ENCODE data around the gene ANO1.
A peak's percentile ranks its signal among the peaks of the same experiment; 100 is the strongest.
"Not testable (repeated sequence)": the region's sequence is repeated elsewhere in the genome, so short reads cannot be mapped to it uniquely, and the experiment has no call there.

Gene ANO1

GRCh38 chr11:70200212-70200844 lies 122.2 kb downstream of the ANO1 start:
- no peak for DNase-seq

DNA sequence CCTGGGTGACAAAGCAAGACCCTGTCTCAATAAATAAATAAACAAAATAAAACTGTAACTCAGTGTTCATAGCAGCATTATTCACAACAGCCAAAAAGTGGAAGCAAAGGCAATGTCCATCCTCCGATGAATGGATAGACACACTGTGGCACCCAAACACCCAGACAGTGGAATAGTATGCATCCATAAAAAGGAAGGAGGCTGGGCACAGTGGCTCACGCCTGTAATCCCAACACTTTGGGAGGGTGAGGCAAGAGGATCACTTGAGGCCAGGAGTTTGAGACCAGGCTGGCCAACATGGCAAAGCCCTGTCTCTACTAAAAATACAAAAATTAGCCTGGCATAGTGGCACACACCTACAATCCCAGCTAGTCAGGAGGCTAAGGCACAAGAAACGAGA lies 122.9 kb downstream of the ANO1 start:
- DNase-seq = not testable (repeated sequence)

GRCh38 chr11:70201882-70202861 lies 124.1 kb downstream of the ANO1 start:
- no peak for DNase-seq

- DNase-seq = peak; percentile 94
Measured at GRCh38 chr11:70202920-70203750, 125.0 kb downstream of the ANO1 start, which contains the start of gene FADD. Gene FADD, plus strand, starts transcription at chr11:70203296. Its CDS starts 164 bp downstream, at chr11:70203460.

DNA sequence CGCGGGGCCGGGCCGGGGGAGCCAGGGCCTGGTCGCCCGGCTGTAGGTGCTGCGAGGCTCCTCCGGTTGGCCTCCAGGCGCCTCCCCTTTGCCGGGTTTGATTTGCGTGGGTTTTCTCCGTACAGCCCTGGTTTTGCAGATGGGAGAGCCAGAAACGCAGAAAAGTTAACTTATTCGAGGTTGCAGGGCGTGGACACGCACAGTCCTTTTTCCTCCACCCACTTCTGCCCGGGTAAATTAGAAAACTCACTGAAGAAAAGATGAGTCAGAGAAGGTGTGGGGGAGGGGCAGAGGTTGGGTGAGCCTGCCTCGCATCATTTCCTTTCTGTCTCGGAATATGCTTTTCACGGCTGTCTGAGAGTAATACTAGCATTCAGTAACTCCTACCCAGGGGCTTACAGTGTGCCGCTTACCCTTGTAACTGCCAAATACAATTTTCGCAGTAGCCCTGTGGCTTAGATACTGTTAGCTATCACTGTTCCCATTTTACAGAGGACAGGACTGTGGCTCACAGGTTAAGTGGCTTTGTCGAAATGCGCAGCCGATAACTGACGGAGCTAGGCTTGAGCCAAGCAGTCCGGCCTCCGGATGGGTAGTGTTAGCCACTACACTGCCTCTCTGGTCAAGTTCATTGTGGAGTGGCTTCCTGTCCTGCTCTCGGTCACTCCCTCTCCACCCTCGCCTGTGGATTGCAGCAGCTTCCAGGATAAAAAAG lies 125.8 kb downstream of the ANO1 start:
- DNase-seq = peak; percentile 41

GRCh38 chr11:70204466-70204799 lies 126.3 kb downstream of the ANO1 start:
- no peak for DNase-seq

DNA sequence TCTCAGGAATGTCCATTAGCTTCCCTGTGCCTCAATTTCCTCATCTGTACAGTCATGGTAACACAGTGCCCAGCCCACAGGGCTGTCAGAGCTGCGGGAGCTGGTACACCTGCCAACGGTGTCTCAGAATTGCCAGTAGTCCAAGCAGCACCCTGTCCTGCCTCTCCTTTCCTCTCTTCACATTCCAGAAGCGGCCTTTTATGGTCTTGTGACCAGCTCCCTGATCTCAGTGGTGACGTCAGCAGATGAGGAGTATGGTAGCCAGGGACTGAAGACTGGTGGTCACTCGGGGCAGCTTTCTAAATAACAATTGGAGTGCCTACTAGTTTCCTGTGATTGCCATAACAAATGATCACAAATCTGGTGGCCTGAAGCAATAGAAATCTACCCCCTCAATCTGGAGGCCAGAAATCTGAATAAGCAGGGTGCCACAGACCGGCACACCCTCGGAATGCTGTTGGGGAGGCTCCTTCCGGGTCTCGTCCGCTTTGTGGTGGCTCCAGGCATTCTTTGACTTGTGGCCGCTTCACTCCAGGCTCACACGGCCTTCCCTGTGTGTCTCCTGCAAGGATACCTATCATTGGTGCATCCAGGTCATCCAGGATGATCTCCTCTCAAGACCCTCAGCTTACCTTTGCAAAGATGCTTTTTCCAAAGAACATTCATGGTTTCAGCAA lies 127.1 kb downstream of the ANO1 start:
- DNase-seq = no peak

DNA sequence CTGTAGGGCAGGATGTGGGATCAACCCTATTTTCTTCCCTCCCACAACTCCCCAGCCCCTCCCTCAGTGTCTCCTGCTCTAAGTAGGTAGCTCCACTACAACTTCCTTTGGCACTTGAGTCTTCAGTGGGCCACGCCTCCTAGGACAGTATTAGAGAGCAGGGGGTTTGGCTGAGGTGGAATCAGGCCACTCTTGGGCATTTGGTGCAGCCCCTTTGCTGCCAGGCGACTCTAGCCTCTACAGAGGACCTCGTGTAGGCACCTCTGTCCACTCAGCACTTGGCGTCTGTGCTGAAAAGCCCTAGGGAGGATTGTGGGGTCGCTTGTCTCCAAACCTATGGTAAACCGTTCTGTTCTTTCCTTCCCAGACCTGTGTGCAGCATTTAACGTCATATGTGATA lies 127.6 kb downstream of the ANO1 start:
- DNase-seq = no peak

GRCh38 chr11:70206226-70206981 lies 128.3 kb downstream of the ANO1 start:
- DNase-seq = no peak

DNA sequence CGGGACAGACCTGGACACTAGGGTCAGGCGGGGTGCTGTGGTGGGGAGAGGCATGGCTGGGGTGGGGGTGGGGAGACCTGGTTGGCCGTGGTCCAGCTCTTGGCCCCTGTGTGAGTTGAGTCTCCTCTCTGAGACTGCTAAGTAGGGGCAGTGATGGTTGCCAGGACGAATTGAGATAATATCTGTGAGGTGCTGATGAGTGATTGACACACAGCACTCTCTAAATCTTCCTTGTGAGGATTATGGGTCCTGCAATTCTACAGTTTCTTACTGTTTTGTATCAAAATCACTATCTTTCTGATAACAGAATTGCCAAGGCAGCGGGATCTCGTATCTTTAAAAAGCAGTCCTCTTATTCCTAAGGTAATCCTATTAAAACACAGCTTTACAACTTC lies 128.9 kb downstream of the ANO1 start:
- no peak for DNase-seq

GRCh38 chr11:70207531-70208131 lies 129.5 kb downstream of the ANO1 start:
- DNase-seq = no peak

GRCh38 chr11:70209391-70209912 lies 131.3 kb downstream of the ANO1 start:
- no peak for DNase-seq

GRCh38 chr11:70210051-70210501 lies 132.0 kb downstream of the ANO1 start:
- no peak for DNase-seq

DNA sequence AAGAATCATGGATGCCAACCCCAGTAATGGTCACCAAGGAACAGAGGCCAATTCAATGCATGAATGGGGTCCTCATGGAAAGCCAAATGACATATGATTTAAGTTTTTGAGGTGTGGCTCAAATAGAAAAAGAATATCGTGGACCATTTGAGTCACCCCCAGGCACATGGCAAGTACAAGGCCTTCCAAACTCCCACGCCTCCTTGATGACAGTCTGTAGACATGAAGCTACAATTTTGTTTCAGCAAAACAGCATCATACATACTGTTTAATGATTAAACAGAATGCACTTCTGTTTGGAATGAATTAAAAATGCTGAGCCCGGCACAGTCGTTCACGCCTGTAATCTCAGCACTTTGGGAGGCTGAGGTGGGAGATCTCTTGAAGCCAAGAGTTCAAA lies 132.4 kb downstream of the ANO1 start:
- DNase-seq = no peak

- no peak for DNase-seq
Measured at GRCh38 chr11:70212227-70212811, 134.2 kb downstream of the ANO1 start.

GRCh38 chr11:70217388-70217787 lies 139.3 kb downstream of the ANO1 start:
- DNase-seq = not testable (repeated sequence)

DNA sequence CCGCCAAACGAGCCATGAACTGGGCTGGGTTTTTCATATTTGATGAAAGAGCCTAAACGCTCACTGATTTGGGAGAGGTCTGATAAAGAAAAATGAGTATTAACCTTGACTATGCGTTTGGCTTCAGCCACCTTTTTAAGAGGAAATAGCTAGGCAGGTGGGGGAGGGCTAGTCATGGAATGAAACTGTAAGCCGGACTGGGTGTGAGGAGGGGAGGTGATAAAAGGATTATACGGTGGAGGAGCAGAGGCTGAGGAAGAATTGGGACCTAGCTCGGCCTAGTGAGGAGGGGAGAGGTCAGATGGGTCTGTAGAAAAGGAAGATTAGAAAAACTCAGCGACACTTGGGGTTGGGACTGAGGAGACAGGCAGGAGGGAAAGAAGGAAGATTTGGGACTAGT lies 140.0 kb downstream of the ANO1 start:
- not testable (repeated sequence) for DNase-seq

DNA sequence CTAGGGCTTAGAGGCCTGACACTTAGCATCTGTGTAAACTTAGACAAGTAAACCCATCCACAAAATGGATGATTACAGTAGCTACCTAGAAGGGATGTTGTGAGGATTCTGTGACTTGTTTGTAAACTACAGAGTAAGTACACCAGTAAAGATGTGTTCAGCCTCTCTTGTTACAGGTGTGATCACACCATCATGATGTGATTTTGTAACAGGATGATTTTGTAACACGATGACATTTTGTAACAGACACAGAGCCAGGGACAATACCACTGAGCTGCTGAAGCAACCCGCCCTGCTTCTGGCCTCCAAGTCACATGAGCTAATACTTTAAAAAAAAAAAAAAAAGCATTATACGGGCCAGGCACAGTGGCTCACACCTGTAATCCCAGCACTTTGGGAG lies 142.0 kb downstream of the ANO1 start:
- no peak for DNase-seq

DNA sequence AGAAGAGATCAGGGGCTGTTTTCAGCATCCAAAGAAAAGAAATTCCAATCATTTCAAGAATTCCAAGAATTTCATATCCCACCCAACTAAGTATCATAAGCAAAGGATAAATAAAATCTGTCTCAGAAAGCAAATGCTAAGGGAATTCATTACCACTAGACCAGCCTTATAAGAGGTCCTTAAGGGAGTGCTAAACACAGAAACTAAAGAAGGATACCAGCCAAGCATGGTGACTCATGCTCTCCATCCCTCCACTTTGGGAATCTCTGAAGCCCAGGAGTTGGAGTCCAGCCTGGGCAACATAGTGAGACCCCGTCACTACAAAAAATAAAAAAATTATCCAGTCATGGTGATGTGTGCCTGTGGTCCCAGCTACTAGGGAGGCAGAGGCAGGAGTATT lies 142.8 kb downstream of the ANO1 start:
- no peak for DNase-seq

GRCh38 chr11:70225681-70226177 lies 147.6 kb downstream of the ANO1 start:
- no peak for DNase-seq

Data from NCI-H345 (cell line).